Activated naive CD8-positive, alpha-beta T cell (primary cell): ENCODE data around the gene GPC5.

ENCODE experiments used
- H3K27ac Mint-ChIP-seq: one replicate; pipeline ENCODE4 v1.8.0; 2021; ENCODE audit warnings: mixed read lengths
- H3K27me3 Mint-ChIP-seq: one replicate; pipeline ENCODE4 v1.8.0; 2021; ENCODE audit warnings: mixed read lengths
- H3K36me3 Mint-ChIP-seq: one replicate; pipeline ENCODE4 v1.8.0; 2021; ENCODE audit warnings: mixed read lengths
- H3K4me1 Mint-ChIP-seq: one replicate; pipeline ENCODE4 v1.8.0; 2021; ENCODE audit warnings: low read depth, mixed read lengths
- H3K4me3 Mint-ChIP-seq: one replicate; pipeline ENCODE4 v1.8.0; 2021; ENCODE audit warnings: mild to moderate bottlenecking, mixed read lengths
- H3K9me3 Mint-ChIP-seq: one replicate; pipeline ENCODE4 v1.8.0; 2021; ENCODE audit warnings: low read depth, mixed read lengths

The GPC5 gene

GRCh38 chr13:92573467-92574057 lies 1175.1 kb downstream of the GPC5 start:
- Mint-ChIP-seq H3K27ac (no peak overlapping the region), H3K27me3 (no peaks in the 10 kb centered on the region), H3K36me3 (no peaks in the 10 kb centered on the region)

DNA sequence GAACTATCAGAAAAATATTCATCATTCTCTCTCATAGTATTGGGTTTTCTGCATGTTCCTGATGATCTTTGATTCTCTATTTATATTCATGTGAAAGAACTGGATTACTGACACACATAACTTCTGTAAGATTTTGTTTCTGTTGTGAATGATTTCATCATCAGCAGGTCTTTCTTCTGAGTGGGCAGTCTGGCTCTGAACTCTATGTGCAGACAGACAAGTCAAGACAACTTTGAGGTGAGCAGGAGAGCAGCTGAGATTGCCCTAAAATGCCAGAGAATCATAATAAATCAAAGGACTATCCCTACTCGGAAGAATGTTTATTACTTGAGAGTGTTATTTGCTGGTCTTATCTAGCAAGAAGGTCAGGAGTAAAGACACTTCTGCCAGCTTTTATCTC lies 1176.1 kb downstream of the GPC5 start:
- H3K4me1 Mint-ChIP-seq = no peaks in the 10 kb centered on the region

More at GRCh38 chr13:92573467-92574057, 1175.1 kb downstream of the GPC5 start:
- no peaks in the 10 kb centered on the region for H3K4me1 Mint-ChIP-seq
- H3K4me3 Mint-ChIP-seq = no peak overlapping the region
- no peaks in the 10 kb centered on the region for H3K9me3 Mint-ChIP-seq

DNA sequence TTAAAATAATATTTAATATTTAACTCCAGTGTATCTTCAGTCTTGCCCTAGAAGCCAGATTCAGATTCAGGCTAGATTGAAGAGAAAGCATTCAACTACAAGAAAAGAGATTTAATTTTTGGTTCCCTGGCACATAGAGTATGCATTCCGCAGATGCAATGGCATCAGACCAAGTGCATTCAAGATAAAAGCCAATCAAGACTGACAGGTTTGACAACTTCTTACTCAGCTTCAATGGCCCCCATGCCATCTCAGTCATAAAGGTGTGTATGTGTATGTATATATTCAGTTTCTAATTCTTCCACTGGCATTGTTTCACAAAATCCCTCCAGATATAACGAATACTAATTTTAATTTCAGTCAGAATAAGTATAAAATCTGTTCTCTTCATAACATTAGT lies 1177.4 kb downstream of the GPC5 start:
- no peaks in the 10 kb centered on the region for H3K4me1 Mint-ChIP-seq
- H3K4me3 Mint-ChIP-seq = no peak overlapping the region
- H3K27ac Mint-ChIP-seq = no peak overlapping the region
- H3K9me3 Mint-ChIP-seq = peaks cover 3% of the 10 kb centered on the region
- H3K27me3 Mint-ChIP-seq = no peaks in the 10 kb centered on the region
- H3K36me3 Mint-ChIP-seq = no peaks in the 10 kb centered on the region

More for the DNA sequence above, 1176.1 kb downstream of the GPC5 start:
- Mint-ChIP-seq H3K36me3 (no peaks in the 10 kb centered on the region), H3K4me3 (no peak overlapping the region), H3K9me3 (no peaks in the 10 kb centered on the region), H3K27me3 (no peaks in the 10 kb centered on the region), H3K27ac (no peak overlapping the region)

DNA sequence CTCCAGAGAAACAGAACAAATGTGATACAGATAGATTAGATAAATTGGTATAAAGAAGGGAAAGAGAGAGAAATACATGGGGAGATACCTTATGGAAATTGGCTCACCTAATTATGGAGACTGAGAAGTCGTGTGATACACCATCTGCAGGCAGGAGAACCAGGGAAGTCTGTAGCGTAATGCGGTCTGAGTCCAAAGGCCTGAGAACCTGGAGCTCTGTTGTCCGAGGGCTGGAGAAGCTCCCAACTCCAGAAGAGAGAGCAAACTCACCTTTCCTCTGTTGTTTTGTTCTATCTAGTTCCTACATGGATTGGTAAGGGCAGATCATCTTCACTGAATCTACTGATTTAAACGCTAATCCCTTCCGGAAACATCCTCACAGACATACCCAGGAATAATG lies 1179.9 kb downstream of the GPC5 start:
- H3K27me3 Mint-ChIP-seq = no peaks in the 10 kb centered on the region
- no peaks in the 10 kb centered on the region for H3K36me3 Mint-ChIP-seq
- no peaks in the 10 kb centered on the region for H3K4me1 Mint-ChIP-seq
- no peak overlapping the region for H3K27ac Mint-ChIP-seq
- no peak overlapping the region for H3K4me3 Mint-ChIP-seq
- peaks cover 14% of the 10 kb centered on the region for H3K9me3 Mint-ChIP-seq

DNA sequence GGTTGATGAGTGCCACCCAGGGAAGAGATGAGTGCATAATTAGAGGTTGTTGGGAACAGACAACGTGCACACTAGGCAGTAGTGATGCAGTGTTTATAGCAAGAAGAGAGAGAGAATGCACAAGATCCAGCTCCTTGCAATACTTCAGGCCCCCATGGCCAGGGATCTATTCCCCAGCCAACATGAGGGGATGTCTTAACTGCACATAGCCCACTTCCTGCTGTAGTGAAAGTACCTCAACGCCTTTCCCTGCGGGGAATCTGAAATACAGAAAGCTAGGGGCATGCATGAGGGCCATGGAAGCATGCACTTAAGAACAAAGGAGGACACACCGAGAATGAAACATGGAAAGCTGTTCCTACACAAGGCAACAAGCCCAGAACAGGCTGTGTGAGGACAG lies 1191.5 kb downstream of the GPC5 start:
- no peak overlapping the region for H3K4me3 Mint-ChIP-seq
- peaks cover 6% of the 10 kb centered on the region for H3K9me3 Mint-ChIP-seq
- no peaks in the 10 kb centered on the region for H3K36me3 Mint-ChIP-seq
- H3K27ac Mint-ChIP-seq = no peak overlapping the region
- H3K4me1 Mint-ChIP-seq = no peaks in the 10 kb centered on the region
- H3K27me3 Mint-ChIP-seq = no peaks in the 10 kb centered on the region

- Mint-ChIP-seq H3K9me3 (peaks cover 7% of the 10 kb centered on the region), H3K4me3 (no peak overlapping the region), H3K4me1 (no peaks in the 10 kb centered on the region)
Measured at GRCh38 chr13:92590503-92590908, 1192.1 kb downstream of the GPC5 start.

GRCh38 chr13:92591117-92591516 lies 1192.7 kb downstream of the GPC5 start:
- Mint-ChIP-seq H3K4me3 (no peak overlapping the region), H3K9me3 (peaks cover 7% of the 10 kb centered on the region), H3K27me3 (no peaks in the 10 kb centered on the region), H3K27ac (no peak overlapping the region), H3K4me1 (no peaks in the 10 kb centered on the region), H3K36me3 (no peaks in the 10 kb centered on the region)

More at GRCh38 chr13:92590503-92590908, 1192.1 kb downstream of the GPC5 start:
- Mint-ChIP-seq H3K36me3 (no peaks in the 10 kb centered on the region), H3K27me3 (no peaks in the 10 kb centered on the region), H3K27ac (no peak overlapping the region)

GRCh38 chr13:92592757-92593156 lies 1194.3 kb downstream of the GPC5 start:
- H3K27me3 Mint-ChIP-seq = no peaks in the 10 kb centered on the region
- H3K27ac Mint-ChIP-seq = no peak overlapping the region

GRCh38 chr13:92602560-92602959 lies 1204.1 kb downstream of the GPC5 start:
- H3K4me1 Mint-ChIP-seq = no peaks in the 10 kb centered on the region
- H3K27me3 Mint-ChIP-seq = no peaks in the 10 kb centered on the region
- no peaks in the 10 kb centered on the region for H3K9me3 Mint-ChIP-seq
- H3K4me3 Mint-ChIP-seq = no peak overlapping the region
- no peaks in the 10 kb centered on the region for H3K36me3 Mint-ChIP-seq
- no peak overlapping the region for H3K27ac Mint-ChIP-seq

More at GRCh38 chr13:92592757-92593156, 1194.3 kb downstream of the GPC5 start:
- H3K9me3 Mint-ChIP-seq = peaks cover 7% of the 10 kb centered on the region
- H3K4me3 Mint-ChIP-seq = no peak overlapping the region
- H3K4me1 Mint-ChIP-seq = no peaks in the 10 kb centered on the region
- H3K36me3 Mint-ChIP-seq = no peaks in the 10 kb centered on the region

DNA sequence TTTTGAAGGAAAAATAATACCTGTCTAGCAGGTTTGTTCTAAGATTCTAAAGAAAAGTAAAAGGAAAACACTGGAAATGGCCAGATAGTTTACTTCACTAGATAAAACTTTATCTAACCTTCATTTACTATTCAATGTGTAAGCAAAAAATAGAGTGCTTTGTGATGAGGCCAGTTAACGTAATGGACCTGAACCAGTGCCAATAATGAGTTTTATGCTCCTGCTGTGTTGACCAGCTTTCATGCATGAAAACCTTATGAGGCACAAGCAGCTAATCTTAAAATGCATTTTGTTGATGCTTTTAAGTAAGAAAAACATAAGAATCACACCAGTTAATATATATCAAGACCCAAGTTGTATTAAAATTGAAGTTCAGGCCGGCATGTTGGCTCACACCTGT lies 1211.0 kb downstream of the GPC5 start:
- no peaks in the 10 kb centered on the region for H3K4me1 Mint-ChIP-seq
- no peak overlapping the region for H3K4me3 Mint-ChIP-seq
- no peak overlapping the region for H3K27ac Mint-ChIP-seq
- no peaks in the 10 kb centered on the region for H3K36me3 Mint-ChIP-seq
- H3K9me3 Mint-ChIP-seq = no peaks in the 10 kb centered on the region
- H3K27me3 Mint-ChIP-seq = no peaks in the 10 kb centered on the region

GRCh38 chr13:92612892-92613291 lies 1214.5 kb downstream of the GPC5 start:
- Mint-ChIP-seq H3K9me3 (no peaks in the 10 kb centered on the region), H3K27ac (no peak overlapping the region), H3K36me3 (no peaks in the 10 kb centered on the region), H3K27me3 (no peaks in the 10 kb centered on the region), H3K4me3 (no peak overlapping the region), H3K4me1 (no peaks in the 10 kb centered on the region)

- Mint-ChIP-seq H3K4me3 (no peak overlapping the region), H3K27me3 (no peaks in the 10 kb centered on the region), H3K9me3 (no peaks in the 10 kb centered on the region), H3K36me3 (no peaks in the 10 kb centered on the region), H3K4me1 (no peaks in the 10 kb centered on the region), H3K27ac (no peak overlapping the region)
Measured at GRCh38 chr13:92613921-92614320, 1215.5 kb downstream of the GPC5 start.

GRCh38 chr13:92621985-92622384 lies 1223.6 kb downstream of the GPC5 start:
- Mint-ChIP-seq H3K27ac (no peak overlapping the region), H3K27me3 (no peaks in the 10 kb centered on the region), H3K4me1 (no peaks in the 10 kb centered on the region), H3K36me3 (no peaks in the 10 kb centered on the region), H3K4me3 (no peak overlapping the region), H3K9me3 (no peaks in the 10 kb centered on the region)

DNA sequence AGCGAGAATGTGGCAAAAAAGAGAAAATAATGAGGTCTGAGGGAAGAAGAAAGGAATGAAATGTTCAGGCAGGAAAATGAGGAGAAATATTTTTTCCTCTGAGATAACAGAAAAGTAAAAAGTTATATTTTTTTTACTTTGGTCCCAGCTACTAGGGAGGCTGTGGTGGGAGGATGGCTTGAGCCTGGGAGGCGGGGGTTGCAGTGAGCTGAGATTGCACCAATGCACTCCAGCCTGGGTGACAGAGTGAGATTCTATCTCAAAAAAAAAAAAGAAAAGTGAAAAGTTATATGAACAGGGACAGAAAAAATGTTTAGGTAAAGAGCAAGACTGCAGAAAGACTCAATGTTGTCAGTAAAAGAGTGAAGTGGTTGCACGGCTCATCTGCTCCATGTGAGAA lies 1224.5 kb downstream of the GPC5 start:
- Mint-ChIP-seq H3K36me3 (no peaks in the 10 kb centered on the region), H3K27me3 (no peaks in the 10 kb centered on the region), H3K27ac (no peak overlapping the region), H3K4me1 (no peaks in the 10 kb centered on the region), H3K9me3 (no peaks in the 10 kb centered on the region), H3K4me3 (no peak overlapping the region)

DNA sequence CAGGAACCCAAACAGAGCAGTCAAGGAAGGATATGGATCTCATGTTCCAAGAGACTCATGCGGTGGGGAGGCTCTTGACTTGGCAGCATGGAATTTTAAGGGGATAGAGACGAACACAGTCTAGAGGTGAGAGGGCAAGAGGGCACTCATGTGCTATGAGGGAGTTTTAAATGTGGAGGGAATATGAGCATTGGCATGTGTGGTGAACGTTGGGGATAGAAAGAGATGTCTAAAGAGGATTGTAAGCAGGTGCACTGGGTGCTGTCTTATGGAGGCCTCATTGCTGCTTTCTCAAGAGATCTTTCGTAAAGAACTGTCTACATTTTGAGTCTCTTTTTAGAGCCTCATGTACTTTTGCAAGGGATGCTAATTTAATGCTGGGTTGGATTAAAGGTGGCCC lies 1227.9 kb downstream of the GPC5 start:
- no peak overlapping the region for H3K4me3 Mint-ChIP-seq
- no peaks in the 10 kb centered on the region for H3K4me1 Mint-ChIP-seq
- no peak overlapping the region for H3K27ac Mint-ChIP-seq
- no peaks in the 10 kb centered on the region for H3K27me3 Mint-ChIP-seq
- H3K36me3 Mint-ChIP-seq = no peaks in the 10 kb centered on the region
- H3K9me3 Mint-ChIP-seq = no peaks in the 10 kb centered on the region

DNA sequence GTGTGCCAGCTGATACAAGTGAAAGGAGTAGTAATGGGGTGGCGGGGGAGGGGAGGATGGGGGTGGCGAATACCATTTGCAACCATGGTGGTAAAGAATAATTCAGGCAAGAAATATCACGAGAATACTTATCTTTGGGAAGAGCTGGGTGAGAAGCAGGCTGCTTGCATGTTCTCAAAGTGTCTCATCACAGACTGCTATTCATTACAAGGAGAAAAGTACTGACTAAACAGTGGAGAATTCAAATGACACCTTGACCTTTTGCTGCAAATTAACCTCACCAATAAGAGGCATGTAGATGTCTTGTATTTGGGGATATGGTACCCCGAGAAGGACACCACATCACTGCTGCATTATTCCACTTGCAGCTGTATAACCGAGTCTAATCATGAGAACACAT lies 1242.5 kb downstream of the GPC5 start:
- Mint-ChIP-seq H3K9me3 (peaks cover 13% of the 10 kb centered on the region), H3K27me3 (no peaks in the 10 kb centered on the region), H3K36me3 (no peaks in the 10 kb centered on the region), H3K4me3 (no peak overlapping the region), H3K4me1 (no peaks in the 10 kb centered on the region), H3K27ac (no peak overlapping the region)
